ENCODE measurements around the gene OR13C5. TPM values are rescaled to one million over a fixed set of nuclear protein-coding genes. Genes with fewer than 3 reads are reported as not detected.

The OR13C5 gene
- total and polyA plus RNA-seq, 2 experiments from 2014 or later, result not detected

- no peak for TF ChIP-seq ZNF462 (CRISPR knock-in tag; IDR thresholded peaks at IDR 0.05)
- TF ChIP-seq STAT1 (IDR thresholded peaks at IDR 0.05; ENCODE audit: unreplicated experiment), result no peak
- TF ChIP-seq ZNF114 (CRISPR knock-in tag; IDR thresholded peaks at IDR 0.05), result no peak
- no peak overlapping the region for H3K4me2 ChIP-seq
- no peak overlapping the region for H2AFZ ChIP-seq
- H3K4me1 ChIP-seq (ENCODE audit: insufficient read depth), result no peaks in the 10 kb centered on the region
- H3K4me3 ChIP-seq, result no peak overlapping the region
- H3K27me3 ChIP-seq (ENCODE audit: insufficient read depth), result no peaks in the 10 kb centered on the region
- no peaks in the 10 kb centered on the region for H3K4me1 Mint-ChIP-seq
- H4K20me1 ChIP-seq (replicated peaks; ENCODE audit: insufficient read depth), result no peaks in the 10 kb centered on the region
- H3K79me2 ChIP-seq (replicated peaks; ENCODE audit: insufficient read depth), result no peaks in the 10 kb centered on the region
- no peaks in the 10 kb centered on the region for H3F3A ChIP-seq (replicated peaks; ENCODE audit: low read depth)
- ATAC-seq (no peak), DNase-seq (ENCODE audit: low spot score) (no peak)
- H3K4me3 Mint-ChIP-seq, result no peak overlapping the region
- H3K36me3 Mint-ChIP-seq (ENCODE audit: low read depth), result no peaks in the 10 kb centered on the region
- no peak overlapping the region for H3K27ac Mint-ChIP-seq
- H3K36me3 ChIP-seq (ENCODE audit: insufficient read depth), result no peaks in the 10 kb centered on the region
- no peak overlapping the region for H3K27ac ChIP-seq (ENCODE audit: low read depth)
- H3K27me3 Mint-ChIP-seq (ENCODE audit: insufficient read depth, low read depth, poor library complexity), result no peaks in the 10 kb centered on the region
- H3K9me2 ChIP-seq (ENCODE audit: insufficient read depth), result 0 out of 2 replicates have a peak, but pooled peaks cover 2% of the 10 kb centered on the region
- H3K9me3 Mint-ChIP-seq, result peaks cover under 1% of the 10 kb centered on the region; the same call in 1 of the 3 replicates
Observed at GRCh38 chr9:104564358-104564757, 34.9 kb downstream of the OR13C5 start.

- no peaks in the 10 kb centered on the region for H3F3A ChIP-seq (replicated peaks; ENCODE audit: low read depth)
- H3K4me1 Mint-ChIP-seq, result 0 out of 3 replicates have a peak, but pooled peaks cover 3% of the 10 kb centered on the region
- peak; percentile 25 for DNase-seq (ENCODE audit: low spot score)
- no peaks in the 10 kb centered on the region for H3K36me3 Mint-ChIP-seq (ENCODE audit: low read depth)
- H3K4me2 ChIP-seq, result no peak overlapping the region
- H3K27me3 ChIP-seq (ENCODE audit: insufficient read depth), result no peaks in the 10 kb centered on the region
- H3K27ac Mint-ChIP-seq, result peak overlapping the region; percentile 88; the same call in 1 of the 2 replicates
- H3K9me2 ChIP-seq (ENCODE audit: insufficient read depth), result no peaks in the 10 kb centered on the region
- H3K27ac ChIP-seq (ENCODE audit: low read depth), result no peak overlapping the region
- H3K9me3 Mint-ChIP-seq, result peaks cover 16% of the 10 kb centered on the region; the same call in 1 of the 3 replicates
- H3K4me1 ChIP-seq (ENCODE audit: insufficient read depth), result peaks cover 4% of the 10 kb centered on the region; the same call in 1 of the 2 replicates
- no peaks in the 10 kb centered on the region for H3K36me3 ChIP-seq (ENCODE audit: insufficient read depth)
- H4K20me1 ChIP-seq (replicated peaks; ENCODE audit: insufficient read depth), result no peaks in the 10 kb centered on the region
- H3K79me2 ChIP-seq (replicated peaks; ENCODE audit: insufficient read depth), result no peaks in the 10 kb centered on the region
- H2AFZ ChIP-seq, result peak overlapping the region; percentile 70; the same call in 1 of the 2 replicates
- H3K4me3 ChIP-seq, result no peak overlapping the region
- peak; percentile 35; the same call in 1 of the 3 replicates for ATAC-seq
- no peaks in the 10 kb centered on the region for H3K27me3 Mint-ChIP-seq (ENCODE audit: insufficient read depth, low read depth, poor library complexity)
- no peak overlapping the region for H3K4me3 Mint-ChIP-seq
- TF ChIP-seq REST (IDR thresholded peaks at IDR 0.05; ENCODE audit: unreplicated experiment) (no peak), ZNF114 (CRISPR knock-in tag; IDR thresholded peaks at IDR 0.05) (no peak)
Observed at GRCh38 chr9:104556830-104557634, 42.2 kb downstream of the OR13C5 start.

Measured in GM23338 (cell line).